Activated T-cell treated with anti-CD3 and anti-CD28 coated beads for 24 hours (primary cell): Measurements from ENCODE around the gene SLC6A8.
"Not testable (repeated sequence)": the region's sequence is repeated elsewhere in the genome, so short reads cannot be mapped to it uniquely, and the experiment has no call there.

Experiments used
- DNase-seq: peaks from one replicate; pipeline ENCODE4 v3.0.0-alpha.2; 2020; ENCODE audit warnings: low read depth

SLC6A8 gene

GRCh38 chrX:153707406-153707805 lies 19.7 kb downstream of the SLC6A8 start:
- no peak for DNase-seq

GRCh38 chrX:153708415-153708814 lies 20.7 kb downstream of the SLC6A8 start:
- no peak for DNase-seq

- DNase-seq: no peak
These were observed 22.3 kb downstream of the SLC6A8 start for GRCh38 chrX:153709726-153710674.

- no peak for DNase-seq
These were observed 26.5 kb downstream of the SLC6A8 start for GRCh38 chrX:153714256-153714655.

GRCh38 chrX:153717445-153717844 lies 29.7 kb downstream of the SLC6A8 start:
- DNase-seq: no peak

- DNase-seq: no peak
These were observed 31.5 kb downstream of the SLC6A8 start for GRCh38 chrX:153719238-153719637.

- no peak for DNase-seq
These were observed 32.0 kb downstream of the SLC6A8 start for GRCh38 chrX:153719701-153720100.

- DNase-seq: no peak
These were observed 35.1 kb downstream of the SLC6A8 start for GRCh38 chrX:153722704-153723350.

GRCh38 chrX:153723351-153724251 lies 35.9 kb downstream of the SLC6A8 start:
- peak; percentile 51 for DNase-seq

- DNase-seq: peak; percentile 80
These were observed 36.7 kb downstream of the SLC6A8 start, which contains the start of the genes ABCD1 and BCAP31 for GRCh38 chrX:153724252-153725038. Gene ABCD1, plus strand, starts transcription at chrX:153724856. Its CDS starts 411 bp downstream, at chrX:153725267. Gene BCAP31, minus strand, starts transcription at chrX:153724387. Its CDS starts 1,143 bp downstream, at chrX:153723244.

- no peak for DNase-seq
These were observed 37.5 kb downstream of the SLC6A8 start for GRCh38 chrX:153725039-153725831.

GRCh38 chrX:153725832-153726285 lies 38.1 kb downstream of the SLC6A8 start:
- no peak for DNase-seq

GRCh38 chrX:153726286-153727122 lies 38.8 kb downstream of the SLC6A8 start:
- no peak for DNase-seq

GRCh38 chrX:153727123-153727931 lies 39.6 kb downstream of the SLC6A8 start:
- DNase-seq: no peak

- no peak for DNase-seq
These were observed 40.4 kb downstream of the SLC6A8 start for GRCh38 chrX:153728095-153728494.

GRCh38 chrX:153728951-153729631 lies 41.4 kb downstream of the SLC6A8 start:
- no peak for DNase-seq

- DNase-seq: not testable (repeated sequence)
These were observed 42.4 kb downstream of the SLC6A8 start for GRCh38 chrX:153730115-153730514.
